HG03045 (cell line): Measurements from ENCODE around the gene SLC8A1.

Experiments used
- ATAC-seq: cut with Tn5 transposase; IDR thresholded peaks from one replicate; pipeline ENCODE4 v1.9.1; 2021; ENCODE audit warnings: mild to moderate bottlenecking, moderate library complexity; ENCODE audit not compliant: unreplicated experiment

The SLC8A1 gene

GRCh38 chr2:40321016-40321623, 130.8 kb downstream of the SLC8A1 start:
- ATAC-seq, result peak; percentile 57

DNA sequence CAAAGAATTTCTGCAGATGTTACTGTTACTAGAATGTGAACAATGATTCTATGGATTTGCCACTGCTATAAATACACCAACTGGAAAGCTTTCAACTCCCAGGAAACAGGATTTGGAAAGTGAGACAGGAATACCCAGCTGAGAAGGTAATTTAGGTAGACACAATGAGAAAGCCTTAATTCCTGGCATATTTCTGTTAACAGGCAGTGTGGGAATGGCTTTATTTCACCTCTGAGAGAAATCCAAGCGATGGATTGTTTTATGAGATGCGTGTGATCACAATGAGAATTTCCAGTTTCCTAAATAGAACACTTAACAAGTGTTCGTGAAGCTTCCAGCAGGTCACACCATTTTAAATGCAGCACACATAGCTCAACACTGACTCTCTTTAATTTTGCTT, 133.0 kb downstream of the SLC8A1 start:
- no peak for ATAC-seq

- no peak for ATAC-seq
These were observed 134.1 kb downstream of the SLC8A1 start for GRCh38 chr2:40317761-40318160.

DNA sequence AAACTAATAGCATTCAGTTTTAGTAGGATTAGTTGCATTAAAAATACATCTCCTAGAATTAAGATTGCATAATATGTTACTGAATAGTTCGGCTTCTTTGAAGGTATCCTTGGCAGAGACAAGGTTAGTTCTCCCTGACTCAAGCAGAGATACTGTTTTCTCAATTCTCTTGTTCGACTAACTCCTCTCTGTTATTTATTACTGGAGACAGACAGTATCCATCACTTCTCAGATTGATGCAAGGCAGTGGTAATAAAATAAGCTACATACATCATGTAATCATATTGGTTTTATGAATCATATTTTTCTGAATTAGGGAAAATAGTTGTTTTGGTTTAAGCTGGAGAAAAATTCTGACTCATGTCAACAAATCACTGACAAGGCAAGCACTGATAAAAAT, 134.8 kb downstream of the SLC8A1 start:
- ATAC-seq, result no peak

DNA sequence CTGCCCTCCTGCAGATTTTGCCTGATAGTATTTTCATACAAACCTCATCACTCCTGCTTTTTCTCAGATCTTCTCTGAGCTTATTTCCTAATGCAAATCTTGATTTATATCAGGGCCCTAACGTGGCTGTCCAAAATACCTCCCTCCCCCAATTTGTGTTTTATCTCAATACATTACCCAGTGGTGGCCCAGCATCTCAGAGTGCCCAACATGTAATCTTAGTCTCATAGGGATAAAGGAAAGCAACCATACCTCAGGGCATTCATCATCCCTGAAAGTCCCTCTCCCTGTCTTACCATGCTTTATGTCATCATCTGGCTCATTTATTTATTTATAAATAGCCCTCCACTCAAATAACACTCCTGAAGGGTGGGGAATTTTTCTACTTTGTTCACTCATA, 135.3 kb downstream of the SLC8A1 start:
- ATAC-seq, result no peak

GRCh38 chr2:40315683-40316082, 136.2 kb downstream of the SLC8A1 start:
- no peak for ATAC-seq

GRCh38 chr2:40311026-40311425, 140.9 kb downstream of the SLC8A1 start:
- no peak for ATAC-seq

DNA sequence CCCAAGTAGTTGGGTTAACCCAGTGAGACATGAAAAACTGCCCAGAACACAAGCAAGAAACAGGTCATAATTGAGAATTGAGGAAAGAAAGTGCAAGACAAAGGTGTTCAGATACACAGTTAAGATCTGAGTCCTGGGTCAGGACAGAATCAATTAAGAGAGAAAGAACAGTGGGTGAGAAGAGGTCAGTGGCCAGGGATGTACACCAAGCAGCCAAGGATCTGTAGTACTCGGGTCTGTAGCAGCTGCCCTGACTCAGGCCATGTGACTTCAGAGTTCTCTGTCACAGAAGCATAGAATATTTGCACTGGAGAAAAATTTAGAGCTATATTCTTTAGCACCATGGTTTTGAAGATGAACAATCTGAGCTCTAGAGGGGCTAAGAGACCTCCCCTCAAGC, 141.6 kb downstream of the SLC8A1 start:
- no peak for ATAC-seq

DNA sequence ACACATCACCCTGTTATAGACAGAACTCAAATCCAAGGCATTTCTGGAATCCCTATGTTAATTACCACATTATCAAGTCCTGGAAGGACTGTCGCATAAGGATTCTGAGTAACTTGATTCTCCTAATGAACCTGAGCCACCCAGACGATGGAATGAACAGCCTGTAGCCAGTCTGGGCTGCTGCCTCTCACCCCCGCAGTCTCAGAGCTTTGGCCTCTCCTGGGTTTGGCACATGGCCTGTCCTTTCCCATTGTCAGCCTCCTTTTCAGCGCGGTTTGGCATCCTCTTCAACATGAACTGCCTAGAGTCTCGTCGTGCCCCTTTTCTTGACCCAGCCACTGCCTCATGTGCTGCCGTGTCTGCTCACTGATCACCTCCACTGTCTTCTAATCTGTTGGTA, 147.6 kb downstream of the SLC8A1 start:
- no peak for ATAC-seq

- no peak for ATAC-seq
These were observed 148.1 kb downstream of the SLC8A1 start for GRCh38 chr2:40303746-40304145.

DNA sequence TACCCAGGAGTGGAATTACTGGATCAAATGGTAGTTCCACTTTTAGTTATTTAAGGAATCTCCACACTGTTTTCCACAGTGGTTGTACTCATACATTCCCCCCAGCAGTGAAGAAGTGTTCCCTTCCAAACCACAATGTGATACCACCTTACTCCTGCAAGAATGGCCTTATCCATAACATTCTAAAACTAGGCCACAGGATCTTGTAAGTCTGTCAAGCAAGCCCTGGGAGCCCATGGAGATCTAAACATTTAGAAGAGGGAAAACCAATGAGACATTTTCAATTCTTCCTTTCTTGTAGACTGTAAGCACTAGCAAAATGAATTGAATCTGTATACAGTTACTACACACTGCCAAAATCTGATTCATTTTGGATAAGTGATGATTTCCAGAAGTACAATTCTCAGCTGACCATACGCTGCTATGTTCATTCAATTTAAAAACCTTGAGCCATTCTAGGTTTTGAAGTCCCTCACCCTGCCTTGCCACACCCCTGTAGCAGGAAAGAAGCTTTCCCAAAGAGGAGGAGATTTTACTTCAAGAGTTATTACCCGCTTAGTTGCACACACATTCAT, 149.1 kb downstream of the SLC8A1 start:
- ATAC-seq, result no peak

GRCh38 chr2:40300391-40300790, 151.5 kb downstream of the SLC8A1 start:
- no peak for ATAC-seq

DNA sequence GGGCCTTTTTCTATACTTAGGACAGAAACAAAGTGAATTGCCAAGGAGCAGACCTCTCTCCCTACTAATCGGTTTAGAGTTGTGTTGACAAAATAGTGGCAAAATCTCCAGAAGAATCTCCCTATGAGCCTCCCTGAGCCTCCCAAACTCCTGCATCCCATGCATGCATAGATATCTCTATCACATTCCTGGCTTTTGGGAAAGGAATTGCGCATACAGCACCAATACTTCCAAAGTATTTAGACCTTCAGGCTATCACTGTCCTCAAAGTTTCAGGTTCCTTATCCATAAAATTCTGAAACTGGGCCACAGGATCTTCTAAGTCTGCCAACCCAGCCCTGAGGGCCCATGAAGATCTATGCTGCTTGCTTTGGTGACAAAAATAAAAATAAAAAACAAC, 152.1 kb downstream of the SLC8A1 start:
- ATAC-seq, result no peak

DNA sequence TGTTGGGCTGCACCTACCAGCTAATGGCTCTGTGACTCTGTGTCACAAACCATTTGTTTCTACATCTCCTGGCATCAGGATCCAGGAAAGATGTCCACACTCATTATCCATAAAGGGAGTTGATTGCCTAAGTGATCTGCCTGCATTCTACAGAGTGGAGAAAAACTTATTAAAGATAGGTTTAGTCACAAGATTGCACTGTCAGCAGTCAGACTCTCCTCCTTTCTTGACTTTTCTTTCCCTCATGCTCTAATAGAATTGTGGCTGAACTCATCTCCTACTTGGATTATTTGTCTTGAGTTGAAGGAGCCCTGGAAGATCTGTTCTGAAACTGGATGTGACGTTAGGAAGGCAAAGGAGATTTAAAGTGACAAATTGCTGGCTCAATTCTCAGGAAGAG, 152.7 kb downstream of the SLC8A1 start:
- ATAC-seq, result no peak

- ATAC-seq, result no peak
These were observed 153.9 kb downstream of the SLC8A1 start for GRCh38 chr2:40298026-40298425.

DNA sequence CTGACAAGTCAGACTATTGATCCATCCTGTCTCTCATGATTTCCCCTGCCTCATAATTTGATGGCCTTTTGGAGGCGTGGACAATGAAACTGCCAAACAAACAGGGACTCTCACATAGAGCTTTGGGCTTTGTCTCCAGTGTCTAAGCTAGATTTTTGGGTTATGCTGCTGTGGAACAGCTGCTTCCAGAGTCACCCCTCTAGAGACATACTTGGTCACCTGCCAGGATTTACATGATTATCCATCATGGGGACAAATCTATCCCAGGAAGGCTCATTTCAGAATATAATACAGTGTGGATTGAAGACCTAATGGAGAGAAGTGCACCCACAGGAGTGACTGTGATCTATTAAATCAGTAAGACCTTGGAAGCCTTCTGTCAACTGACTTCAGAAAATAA, 159.6 kb downstream of the SLC8A1 start:
- ATAC-seq, result no peak

- no peak for ATAC-seq
These were observed 162.0 kb downstream of the SLC8A1 start for GRCh38 chr2:40289771-40290404.

GRCh38 chr2:40287773-40288172, 164.1 kb downstream of the SLC8A1 start:
- no peak for ATAC-seq

DNA sequence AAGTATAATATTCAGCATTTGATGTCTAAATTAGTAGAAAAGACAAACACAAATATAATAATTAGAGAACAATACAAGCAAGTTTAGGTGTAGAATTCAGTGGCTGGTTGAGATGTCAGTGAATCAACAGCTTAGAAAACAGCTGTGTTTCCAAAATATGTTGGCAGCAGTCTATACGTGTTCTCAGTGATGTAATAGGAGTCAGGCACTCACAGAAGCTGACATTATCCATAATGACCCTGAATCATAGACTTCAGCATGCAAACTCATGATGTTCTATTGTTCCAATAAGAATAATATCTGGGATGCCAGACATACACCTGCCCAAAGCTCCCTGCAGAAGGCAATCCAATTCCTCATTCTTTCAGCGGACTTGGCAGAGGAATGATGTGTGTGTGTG, 164.7 kb downstream of the SLC8A1 start:
- no peak for ATAC-seq

- ATAC-seq, result no peak
These were observed 165.2 kb downstream of the SLC8A1 start for GRCh38 chr2:40286721-40287120.

DNA sequence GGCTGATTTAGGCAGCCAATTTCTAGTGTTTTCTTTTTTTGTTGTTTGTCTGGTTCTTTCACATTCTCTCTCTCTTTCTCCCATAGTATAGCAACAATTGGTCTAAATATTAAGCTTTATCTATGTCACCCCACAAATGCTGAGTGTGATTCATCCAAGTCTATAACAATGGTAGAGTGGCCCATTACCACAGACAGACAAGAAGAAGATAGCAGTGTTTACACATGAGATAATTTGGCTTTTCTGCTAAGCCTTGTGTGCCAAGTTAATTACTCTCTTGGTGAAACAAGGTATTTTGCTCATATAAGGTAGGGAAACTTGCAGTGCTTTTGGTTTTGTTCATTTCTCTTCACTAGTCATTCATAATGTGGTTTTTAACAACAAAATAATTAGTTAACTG, 166.5 kb downstream of the SLC8A1 start:
- no peak for ATAC-seq

GRCh38 chr2:40284797-40285196, 167.1 kb downstream of the SLC8A1 start:
- no peak for ATAC-seq
